ENCODE measurements around the gene XPO6. TPM values are rescaled to one million over a fixed set of nuclear protein-coding genes. Genes with fewer than 3 reads are reported as not detected.

Gene XPO6
- polyA plus RNA-seq, 1 donor from 2014 or later: 104 TPM

- Histone ChIP-seq H2AFZ (ENCODE audit: low read depth, low read length) (no peak overlapping the region), H3K27me3 (ENCODE audit: insufficient read depth, low read depth, low read length) (no peaks in the 10 kb centered on the region), H4K20me1 (ENCODE audit: insufficient read depth) (no peaks in the 10 kb centered on the region), H3K36me3 (ENCODE audit: insufficient read depth, low read length) (no peaks in the 10 kb centered on the region), H3K79me2 (replicated peaks; ENCODE audit: insufficient read depth, low read length) (peaks cover 58% of the 10 kb centered on the region), H3F3A (ENCODE audit: insufficient read depth, low read length, poor library complexity, severe bottlenecking) (no peaks in the 10 kb centered on the region), H3K4me3 (ENCODE audit: low read length) (no peak overlapping the region), H3K9me2 (ENCODE audit: insufficient read depth, low read length) (no peaks in the 10 kb centered on the region), H3K9ac (ENCODE audit: low read length) (no peak overlapping the region), H3K4me2 (ENCODE audit: low read length) (no peak overlapping the region), H3K9me3 (ENCODE audit: low read length) (no peaks in the 10 kb centered on the region), H3K27ac (ENCODE audit: low read length) (no peak overlapping the region)
- TF ChIP-seq TAF1 (IDR thresholded peaks at IDR 0.05; ENCODE audit: low read depth) (no peak), SMC3 (conservative IDR thresholded peaks at IDR 0.05; ENCODE audit: poor library complexity) (no peak), EP300 (conservative IDR thresholded peaks at IDR 0.05; ENCODE audit: poor library complexity, severe bottlenecking) (no peak), CTCF (IDR thresholded peaks at IDR 0.05; ENCODE audit: poor library complexity, severe bottlenecking) (no peak), MXI1 (conservative IDR thresholded peaks at IDR 0.05; ENCODE audit: poor library complexity, severe bottlenecking) (no peak)
Observed at GRCh38 chr16:28183930-28184329, 27.8 kb downstream of the XPO6 start.

GRCh38 chr16:28183484-28183883 is 28.3 kb downstream of the XPO6 start:
- H3K79me2 ChIP-seq (replicated peaks; ENCODE audit: insufficient read depth, low read length): peaks cover 55% of the 10 kb centered on the region
- no peaks in the 10 kb centered on the region for H3K9me2 ChIP-seq (ENCODE audit: insufficient read depth, low read length)
- H2AFZ ChIP-seq (ENCODE audit: low read depth, low read length): no peak overlapping the region
- no peaks in the 10 kb centered on the region for H4K20me1 ChIP-seq (ENCODE audit: insufficient read depth)
- H3K36me3 ChIP-seq (ENCODE audit: insufficient read depth, low read length): no peaks in the 10 kb centered on the region
- TF ChIP-seq EZH2 (IDR thresholded peaks at IDR 0.05; ENCODE audit: borderline replicate concordance, insufficient read depth, low read length, poor library complexity, severe bottlenecking) (no peak), MXI1 (conservative IDR thresholded peaks at IDR 0.05; ENCODE audit: poor library complexity, severe bottlenecking) (no peak), REST (IDR thresholded peaks at IDR 0.05; ENCODE audit: borderline replicate concordance) (no peak), CTCF (IDR thresholded peaks at IDR 0.05; ENCODE audit: poor library complexity, severe bottlenecking) (no peak), SMC3 (conservative IDR thresholded peaks at IDR 0.05; ENCODE audit: poor library complexity) (no peak), EP300 (conservative IDR thresholded peaks at IDR 0.05; ENCODE audit: poor library complexity, severe bottlenecking) (no peak), POLR2AphosphoS5 (IDR thresholded peaks at IDR 0.05) (no peak), RAD21 (conservative IDR thresholded peaks at IDR 0.05) (no peak), TAF1 (IDR thresholded peaks at IDR 0.05; ENCODE audit: low read depth) (no peak)
- H3K4me2 ChIP-seq (ENCODE audit: low read length): no peak overlapping the region
- H3K27me3 ChIP-seq (ENCODE audit: insufficient read depth, low read depth, low read length): no peaks in the 10 kb centered on the region
- no peak overlapping the region for H3K27ac ChIP-seq (ENCODE audit: low read length)
- H3K9me3 ChIP-seq (ENCODE audit: low read length): no peaks in the 10 kb centered on the region
- no peak overlapping the region for H3K9ac ChIP-seq (ENCODE audit: low read length)
- no peaks in the 10 kb centered on the region for H3F3A ChIP-seq (ENCODE audit: insufficient read depth, low read length, poor library complexity, severe bottlenecking)
- H3K4me3 ChIP-seq (ENCODE audit: low read length): no peak overlapping the region
